GM06990 (cell line): ENCODE measurements around the gene TBC1D22A.

Source experiments
- DNase-seq: peaks from one replicate; pipeline ENCODE4 v3.0.0-alpha.2; 2011; ENCODE audit not compliant: insufficient read length; ENCODE audit errors: extremely low read depth
- H3K27me3 ChIP-seq: replicated peaks from 2 replicates; pipeline ENCODE4 v1.6.0; 2011; ENCODE audit warnings: low read length; ENCODE audit not compliant: control insufficient read depth, insufficient read depth
- H3K36me3 ChIP-seq: 2 replicates; pipeline ENCODE4 v1.5.1; 2011; ENCODE audit warnings: low read length; ENCODE audit not compliant: control insufficient read depth, insufficient read depth
- H3K4me3 ChIP-seq: replicated peaks from 2 replicates; pipeline ENCODE4 v1.5.1; 2011; ENCODE audit warnings: low read depth, mild to moderate bottlenecking, control low read depth, low read length
- CTCF ChIP-seq: IDR thresholded peaks from 2 replicates; pipeline ENCODE4 v1.5.1; 2011; ENCODE audit warnings: low read length, control low read depth, mild to moderate bottlenecking, inconsistent platforms; ENCODE audit not compliant: insufficient read depth, poor library complexity, severe bottlenecking

Gene TBC1D22A

GRCh38 chr22:46827781-46828180, 65.3 kb downstream of the TBC1D22A start:
- TF ChIP-seq CTCF = no peak
- H3K27me3 ChIP-seq = no peaks in the 10 kb centered on the region
- no peak for DNase-seq
- peaks cover 31% of the 10 kb centered on the region for H3K36me3 ChIP-seq
- no peak overlapping the region for H3K4me3 ChIP-seq

- DNase-seq = no peak
- no peaks in the 10 kb centered on the region for H3K27me3 ChIP-seq
- no peak for TF ChIP-seq CTCF
- H3K36me3 ChIP-seq = peaks cover 30% of the 10 kb centered on the region
- H3K4me3 ChIP-seq = no peak overlapping the region
These were observed 66.0 kb downstream of the TBC1D22A start for GRCh38 chr22:46828323-46828900.

GRCh38 chr22:46829117-46829891, 66.9 kb downstream of the TBC1D22A start:
- no peak for TF ChIP-seq CTCF
- DNase-seq = no peak
- Histone ChIP-seq H3K4me3 (no peak overlapping the region), H3K27me3 (no peaks in the 10 kb centered on the region), H3K36me3 (peaks cover 28% of the 10 kb centered on the region)

GRCh38 chr22:46829941-46830715, 67.7 kb downstream of the TBC1D22A start:
- TF ChIP-seq CTCF = no peak
- Histone ChIP-seq H3K27me3 (no peaks in the 10 kb centered on the region), H3K36me3 (peaks cover 31% of the 10 kb centered on the region), H3K4me3 (no peak overlapping the region)
- no peak for DNase-seq

- no peak for TF ChIP-seq CTCF
- H3K36me3 ChIP-seq = peaks cover 31% of the 10 kb centered on the region
- H3K27me3 ChIP-seq = no peaks in the 10 kb centered on the region
- no peak for DNase-seq
- H3K4me3 ChIP-seq = no peak overlapping the region
These were observed 68.4 kb downstream of the TBC1D22A start for GRCh38 chr22:46830841-46831240.
